Karpas-422 (cell line): Measurements from ENCODE around the gene CHRNG. TPM values are rescaled to one million over a fixed set of nuclear protein-coding genes. Genes with fewer than 3 reads are reported as not detected.

Experiments used
- DNase-seq: peaks from one replicate; pipeline ENCODE4 v3.0.0-alpha.2; 2015
- H2AFZ ChIP-seq: fragments of 200-600 bp; sonication (generic); 2 replicates; pipeline ENCODE4 v1.6.1; 2014; ENCODE audit warnings: antibody characterized with exemption, low read length, mixed read lengths
- H3K27ac ChIP-seq: fragments of 200-600 bp; sonication (generic); 2 replicates; pipeline ENCODE4 v1.5.1; 2014; ENCODE audit warnings: mild to moderate bottlenecking, low read length, moderate library complexity
- H3K27me3 ChIP-seq: fragments of 200-600 bp; sonication (generic); 2 replicates; pipeline ENCODE4 v1.6.1; 2014; ENCODE audit warnings: low read length, mixed read lengths
- H3K36me3 ChIP-seq: fragments of 200-600 bp; sonication (generic); 2 replicates; pipeline ENCODE4 v1.6.1; 2014; ENCODE audit warnings: low read length, mixed read lengths; ENCODE audit not compliant: insufficient read depth
- H3K4me1 ChIP-seq: fragments of 200-600 bp; sonication (generic); 2 replicates; pipeline ENCODE4 v1.6.1; 2014; ENCODE audit warnings: mild to moderate bottlenecking, low read length, mixed read lengths
- H3K4me2 ChIP-seq: fragments of 200-600 bp; sonication (generic); 2 replicates; pipeline ENCODE4 v1.6.1; 2014; ENCODE audit warnings: low read length, low read depth, mild to moderate bottlenecking; ENCODE audit not compliant: poor library complexity, severe bottlenecking
- H3K4me3 ChIP-seq: fragments of 200-600 bp; sonication (generic); 2 replicates; pipeline ENCODE4 v1.5.1; 2014; ENCODE audit warnings: mild to moderate bottlenecking, antibody characterized with exemption, low read length, mixed read lengths
- H3K79me2 ChIP-seq: fragments of 200-600 bp; sonication (generic); 2 replicates; pipeline ENCODE4 v1.6.1; 2014; ENCODE audit warnings: mild to moderate bottlenecking, low read length, mixed read lengths
- H3K9ac ChIP-seq: fragments of 200-600 bp; sonication (generic); 2 replicates; pipeline ENCODE4 v1.6.0; 2014; ENCODE audit warnings: low read length
- H3K9me2 ChIP-seq: fragments of 200-600 bp; sonication (generic), shearing (Covaris generic); replicated peaks from 2 replicates; pipeline ENCODE4 v1.6.0; 2014; ENCODE audit warnings: mild to moderate bottlenecking, low read length, moderate library complexity; ENCODE audit not compliant: insufficient read depth
- H3K9me3 ChIP-seq: fragments of 300-700, 200-600 bp; sonication (generic); 2 replicates; pipeline ENCODE4 v1.6.1; 2014; ENCODE audit warnings: low read length, mixed read lengths
- H4K20me1 ChIP-seq: fragments of 200-600 bp; sonication (generic); 2 replicates; pipeline ENCODE4 v1.6.1; 2014; ENCODE audit warnings: mild to moderate bottlenecking, antibody characterized with exemption, low read length, low read depth; ENCODE audit not compliant: insufficient read depth
- total RNA-seq: library from RNA; depleted of rRNA; stranded (reverse); fragments of >200 nt; shearing (Covaris generic); gene quantifications from 2 replicates; pipeline ENCODE4 v1.2.3, GENCODE V29; 2014; ENCODE audit warnings: low replicate concordance

The CHRNG gene
- total RNA-seq, 1 experiment from 2014 or later: not detected

- H4K20me1 ChIP-seq: no peaks in the 10 kb centered on the region
- no peak overlapping the region for H3K9ac ChIP-seq
- no peak overlapping the region for H3K4me2 ChIP-seq
- H2AFZ ChIP-seq: no peak overlapping the region
- H3K27ac ChIP-seq: no peak overlapping the region
- H3K9me2 ChIP-seq: no peaks in the 10 kb centered on the region
- H3K79me2 ChIP-seq: no peaks in the 10 kb centered on the region
- no peaks in the 10 kb centered on the region for H3K9me3 ChIP-seq
- H3K27me3 ChIP-seq: no peaks in the 10 kb centered on the region
- H3K4me3 ChIP-seq: no peak overlapping the region
- peaks cover 11% of the 10 kb centered on the region; the same call in 1 of the 2 replicates for H3K36me3 ChIP-seq
- H3K4me1 ChIP-seq: peaks cover 5% of the 10 kb centered on the region
- no peak for DNase-seq
These were observed 35.9 kb downstream of the CHRNG start for GRCh38 chr2:232575404-232575746.

- H2AFZ ChIP-seq: no peak overlapping the region
- no peak overlapping the region for H3K4me2 ChIP-seq
- no peak overlapping the region for H3K4me3 ChIP-seq
- DNase-seq: no peak
- H3K36me3 ChIP-seq: peaks cover 14% of the 10 kb centered on the region; the same call in 1 of the 2 replicates
- no peaks in the 10 kb centered on the region for H3K9me2 ChIP-seq
- no peak overlapping the region for H3K9ac ChIP-seq
- no peak overlapping the region for H3K27ac ChIP-seq
- no peaks in the 10 kb centered on the region for H3K79me2 ChIP-seq
- H3K9me3 ChIP-seq: no peaks in the 10 kb centered on the region
- no peaks in the 10 kb centered on the region for H4K20me1 ChIP-seq
- H3K4me1 ChIP-seq: peaks cover 16% of the 10 kb centered on the region
- no peaks in the 10 kb centered on the region for H3K27me3 ChIP-seq
These were observed 37.5 kb downstream of the CHRNG start for GRCh38 chr2:232576995-232577394.

- H3K27ac ChIP-seq: no peak overlapping the region
- no peak overlapping the region for H3K4me2 ChIP-seq
- H3K9me3 ChIP-seq: no peaks in the 10 kb centered on the region
- DNase-seq: no peak
- peaks cover 19% of the 10 kb centered on the region for H3K4me1 ChIP-seq
- H3K4me3 ChIP-seq: no peak overlapping the region
- H3K36me3 ChIP-seq: peaks cover 14% of the 10 kb centered on the region; the same call in 1 of the 2 replicates
- H4K20me1 ChIP-seq: no peaks in the 10 kb centered on the region
- no peak overlapping the region for H3K9ac ChIP-seq
- H3K79me2 ChIP-seq: no peaks in the 10 kb centered on the region
- no peak overlapping the region for H2AFZ ChIP-seq
- no peaks in the 10 kb centered on the region for H3K9me2 ChIP-seq
- no peaks in the 10 kb centered on the region for H3K27me3 ChIP-seq
These were observed 38.3 kb downstream of the CHRNG start for GRCh38 chr2:232577841-232578240.

- H3K79me2 ChIP-seq: no peaks in the 10 kb centered on the region
These were observed 39.1 kb downstream of the CHRNG start for GRCh38 chr2:232578626-232579025.

GRCh38 chr2:232580648-232580981 is 41.1 kb downstream of the CHRNG start:
- Histone ChIP-seq H3K36me3 (0 out of 2 replicates have a peak, but pooled peaks cover 3% of the 10 kb centered on the region), H3K4me3 (no peak overlapping the region), H3K9ac (no peak overlapping the region), H3K79me2 (no peaks in the 10 kb centered on the region), H3K4me2 (no peak overlapping the region), H4K20me1 (no peaks in the 10 kb centered on the region), H3K27me3 (no peaks in the 10 kb centered on the region), H3K4me1 (peaks cover 19% of the 10 kb centered on the region), H3K9me3 (no peaks in the 10 kb centered on the region), H3K27ac (no peak overlapping the region), H2AFZ (no peak overlapping the region), H3K9me2 (no peaks in the 10 kb centered on the region)
- DNase-seq: no peak

More at GRCh38 chr2:232578626-232579025, 39.1 kb downstream of the CHRNG start:
- peaks cover 19% of the 10 kb centered on the region for H3K4me1 ChIP-seq
- H3K27me3 ChIP-seq: no peaks in the 10 kb centered on the region
- H3K4me2 ChIP-seq: no peak overlapping the region
- no peak overlapping the region for H2AFZ ChIP-seq
- H3K4me3 ChIP-seq: no peak overlapping the region
- no peak for DNase-seq
- H3K9me2 ChIP-seq: no peaks in the 10 kb centered on the region
- H4K20me1 ChIP-seq: no peaks in the 10 kb centered on the region
- H3K36me3 ChIP-seq: peaks cover 14% of the 10 kb centered on the region; the same call in 1 of the 2 replicates
- no peaks in the 10 kb centered on the region for H3K9me3 ChIP-seq
- H3K27ac ChIP-seq: no peak overlapping the region
- H3K9ac ChIP-seq: no peak overlapping the region

- Histone ChIP-seq H3K9me3 (no peaks in the 10 kb centered on the region), H2AFZ (no peak overlapping the region), H3K79me2 (no peaks in the 10 kb centered on the region), H3K4me3 (no peak overlapping the region), H3K27me3 (no peaks in the 10 kb centered on the region), H3K36me3 (0 out of 2 replicates have a peak, but pooled peaks cover 3% of the 10 kb centered on the region), H4K20me1 (no peaks in the 10 kb centered on the region), H3K9me2 (no peaks in the 10 kb centered on the region), H3K4me2 (peak overlapping the region; percentile 31), H3K4me1 (peaks cover 19% of the 10 kb centered on the region), H3K9ac (peak overlapping the region; percentile 39; the same call in 1 of the 2 replicates), H3K27ac (no peak overlapping the region)
- DNase-seq: peak; percentile 48
These were observed 42.2 kb downstream of the CHRNG start for GRCh38 chr2:232581725-232582124.

- no peak overlapping the region for H2AFZ ChIP-seq
- H3K9ac ChIP-seq: no peak overlapping the region
- H4K20me1 ChIP-seq: no peaks in the 10 kb centered on the region
- H3K36me3 ChIP-seq: 0 out of 2 replicates have a peak, but pooled peaks cover 3% of the 10 kb centered on the region
- DNase-seq: no peak
- no peak overlapping the region for H3K27ac ChIP-seq
- no peaks in the 10 kb centered on the region for H3K27me3 ChIP-seq
- no peaks in the 10 kb centered on the region for H3K9me3 ChIP-seq
- no peak overlapping the region for H3K4me2 ChIP-seq
- no peak overlapping the region for H3K4me3 ChIP-seq
- H3K4me1 ChIP-seq: peaks cover 19% of the 10 kb centered on the region
- H3K79me2 ChIP-seq: no peaks in the 10 kb centered on the region
- no peaks in the 10 kb centered on the region for H3K9me2 ChIP-seq
These were observed 44.7 kb downstream of the CHRNG start for GRCh38 chr2:232584238-232584637.

GRCh38 chr2:232586943-232587505 is 47.5 kb downstream of the CHRNG start:
- no peaks in the 10 kb centered on the region for H3K79me2 ChIP-seq
- DNase-seq: no peak
- no peaks in the 10 kb centered on the region for H3K27me3 ChIP-seq
- no peak overlapping the region for H3K4me3 ChIP-seq
- no peaks in the 10 kb centered on the region for H3K9me2 ChIP-seq
- peaks cover 2% of the 10 kb centered on the region for H3K4me1 ChIP-seq
- H3K9me3 ChIP-seq: no peaks in the 10 kb centered on the region
- H2AFZ ChIP-seq: no peak overlapping the region
- H3K27ac ChIP-seq: no peak overlapping the region
- no peak overlapping the region for H3K9ac ChIP-seq
- no peaks in the 10 kb centered on the region for H4K20me1 ChIP-seq
- no peaks in the 10 kb centered on the region for H3K36me3 ChIP-seq
- H3K4me2 ChIP-seq: no peak overlapping the region
